ENCODE results near the gene KCTD8.
A peak's percentile ranks its signal among the peaks of the same experiment; 100 is the strongest.

KCTD8 gene

DNA sequence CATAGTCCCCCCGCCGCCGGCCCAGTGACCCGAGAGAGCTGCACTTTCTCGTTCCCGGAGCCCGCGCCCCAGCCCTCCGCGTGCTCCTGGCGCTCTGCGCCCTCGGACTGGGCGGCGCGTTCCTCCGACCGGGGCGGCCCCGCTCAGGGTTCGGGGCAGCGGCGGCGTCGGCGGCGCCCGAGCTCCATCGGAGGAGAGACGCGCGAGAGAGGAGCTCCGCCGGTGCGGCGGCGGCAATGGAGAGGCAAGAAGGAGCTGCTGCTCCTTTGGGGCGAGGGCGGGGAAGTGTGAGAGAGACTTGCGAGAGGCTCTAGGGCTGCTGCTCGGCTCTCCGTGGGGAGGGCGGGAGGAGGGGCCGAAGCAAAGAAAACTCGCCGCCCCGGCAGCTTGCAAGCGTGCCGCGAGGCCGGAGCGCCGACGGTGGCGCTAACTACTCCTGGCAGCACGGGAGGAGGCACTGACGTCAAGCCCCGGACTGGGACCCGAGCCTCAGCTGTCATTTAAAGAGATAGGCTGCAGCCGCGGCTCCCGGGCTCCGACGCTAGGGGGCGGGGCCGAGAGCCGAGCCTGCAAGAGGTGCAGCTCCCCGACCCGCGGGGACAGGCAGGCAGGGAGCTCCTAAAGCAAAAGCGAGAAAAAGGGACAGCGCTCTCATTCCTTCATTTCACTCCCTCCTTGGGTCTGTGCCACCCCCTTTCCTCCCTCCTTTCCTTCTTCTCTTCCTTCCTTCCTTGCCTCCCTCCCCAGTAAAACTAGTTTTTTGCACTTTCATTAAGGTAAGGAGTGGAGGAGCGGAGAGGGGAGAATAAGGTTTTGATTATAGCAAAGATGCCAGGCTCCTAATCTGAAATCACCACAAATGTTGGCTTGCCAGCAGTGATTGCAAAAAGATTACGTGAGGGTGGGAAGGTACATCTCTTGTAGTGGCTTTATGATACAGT, at the start of gene KCTD8:
Gene KCTD8, minus strand, starts transcription at position 289 of the 941 bp plus-strand sequence.
- H3K27ac ChIP-seq, result peak within 1 kb of the TSS; percentile 93
- TF ChIP-seq, protein P1, sequence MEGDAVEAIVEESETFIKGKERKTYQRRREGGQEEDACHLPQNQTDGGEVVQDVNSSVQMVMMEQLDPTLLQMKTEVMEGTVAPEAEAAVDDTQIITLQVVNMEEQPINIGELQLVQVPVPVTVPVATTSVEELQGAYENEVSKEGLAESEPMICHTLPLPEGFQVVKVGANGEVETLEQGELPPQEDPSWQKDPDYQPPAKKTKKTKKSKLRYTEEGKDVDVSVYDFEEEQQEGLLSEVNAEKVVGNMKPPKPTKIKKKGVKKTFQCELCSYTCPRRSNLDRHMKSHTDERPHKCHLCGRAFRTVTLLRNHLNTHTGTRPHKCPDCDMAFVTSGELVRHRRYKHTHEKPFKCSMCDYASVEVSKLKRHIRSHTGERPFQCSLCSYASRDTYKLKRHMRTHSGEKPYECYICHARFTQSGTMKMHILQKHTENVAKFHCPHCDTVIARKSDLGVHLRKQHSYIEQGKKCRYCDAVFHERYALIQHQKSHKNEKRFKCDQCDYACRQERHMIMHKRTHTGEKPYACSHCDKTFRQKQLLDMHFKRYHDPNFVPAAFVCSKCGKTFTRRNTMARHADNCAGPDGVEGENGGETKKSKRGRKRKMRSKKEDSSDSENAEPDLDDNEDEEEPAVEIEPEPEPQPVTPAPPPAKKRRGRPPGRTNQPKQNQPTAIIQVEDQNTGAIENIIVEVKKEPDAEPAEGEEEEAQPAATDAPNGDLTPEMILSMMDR (IDR thresholded peaks at IDR 0.05), result peak; percentile 94
- TF ChIP-seq ZFX (IDR thresholded peaks at IDR 0.05; ENCODE audit: borderline replicate concordance), result no peak

DNA sequence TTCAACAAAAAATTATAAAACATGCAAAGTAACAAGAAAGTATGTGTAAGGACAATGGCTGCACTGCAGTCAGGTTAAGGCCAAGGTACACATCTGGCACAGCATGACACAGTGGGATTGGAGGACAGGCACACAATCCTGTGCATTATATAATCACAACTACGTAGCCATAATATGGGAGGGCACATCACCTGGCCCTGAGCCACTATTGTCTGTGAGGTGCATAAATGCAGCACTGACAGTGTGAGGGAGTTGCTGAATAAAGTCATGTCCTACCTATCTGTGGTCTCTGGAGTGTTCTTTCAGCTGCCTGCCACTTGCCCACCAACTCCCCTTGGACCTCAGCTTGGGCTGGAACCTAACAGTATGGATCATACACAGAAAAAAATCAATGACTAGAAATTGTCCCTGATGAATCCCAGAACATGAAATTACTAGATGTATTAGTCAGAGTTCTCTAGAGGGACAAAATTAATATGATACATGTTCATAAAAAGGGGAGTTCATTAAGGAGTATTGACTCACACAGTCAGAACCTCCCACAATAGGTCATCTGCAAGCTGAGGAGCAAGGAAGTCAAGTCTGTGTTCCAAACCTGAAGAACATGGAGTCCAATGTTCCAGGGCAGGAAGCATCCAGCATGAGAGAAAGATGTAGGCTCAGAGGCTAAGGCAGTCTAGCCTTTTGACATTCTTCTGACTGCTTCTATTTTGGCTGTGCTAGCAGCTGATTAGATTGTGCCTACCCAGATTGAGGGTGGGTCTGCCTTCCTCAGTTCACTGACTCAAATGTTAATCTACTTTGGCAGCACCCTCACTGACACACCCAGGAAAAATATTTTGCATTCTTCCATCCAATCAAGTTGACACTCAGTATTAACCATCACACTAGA, 46.4 kb upstream of the KCTD8 start:
- no peak overlapping the region for H3K27ac ChIP-seq
- TF ChIP-seq ZFX (IDR thresholded peaks at IDR 0.05; ENCODE audit: borderline replicate concordance), result no peak

GRCh38 chr4:44493924-44494323, 45.3 kb upstream of the KCTD8 start:
- no peak overlapping the region for H3K27ac ChIP-seq
- TF ChIP-seq, protein P1 (IDR thresholded peaks at IDR 0.05), result peak; percentile 75
- no peak for TF ChIP-seq ZFX (IDR thresholded peaks at IDR 0.05; ENCODE audit: borderline replicate concordance)

GRCh38 chr4:44487341-44487740, 38.7 kb upstream of the KCTD8 start:
- no peak for TF ChIP-seq ZFX (IDR thresholded peaks at IDR 0.05; ENCODE audit: borderline replicate concordance)
- TF ChIP-seq, protein P1 (IDR thresholded peaks at IDR 0.05), result no peak

DNA sequence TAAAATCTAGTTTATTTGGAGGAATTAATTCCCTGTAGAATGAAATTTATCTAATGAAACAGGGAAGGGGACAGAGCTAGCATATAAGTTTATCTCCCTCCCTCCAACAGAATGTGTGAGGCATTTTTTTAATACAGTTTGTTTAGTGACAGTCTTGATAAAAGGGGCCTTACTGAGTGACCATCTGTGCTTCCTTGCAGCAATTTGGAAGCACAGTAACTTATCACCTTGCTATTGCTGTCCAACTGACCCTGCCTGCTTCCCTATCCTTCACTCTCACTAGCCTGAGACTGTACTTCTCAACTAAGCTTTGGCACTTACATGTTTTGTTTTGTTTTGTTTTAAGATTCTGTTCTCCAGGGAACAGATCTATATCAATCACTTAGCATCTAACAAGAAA, 31.1 kb upstream of the KCTD8 start:
- TF ChIP-seq, protein P1 (IDR thresholded peaks at IDR 0.05), result no peak
- no peak for TF ChIP-seq ZFX (IDR thresholded peaks at IDR 0.05; ENCODE audit: borderline replicate concordance)
- H3K27ac ChIP-seq, result no peak overlapping the region

More at GRCh38 chr4:44487341-44487740, 38.7 kb upstream of the KCTD8 start:
- H3K27ac ChIP-seq, result no peak overlapping the region

DNA sequence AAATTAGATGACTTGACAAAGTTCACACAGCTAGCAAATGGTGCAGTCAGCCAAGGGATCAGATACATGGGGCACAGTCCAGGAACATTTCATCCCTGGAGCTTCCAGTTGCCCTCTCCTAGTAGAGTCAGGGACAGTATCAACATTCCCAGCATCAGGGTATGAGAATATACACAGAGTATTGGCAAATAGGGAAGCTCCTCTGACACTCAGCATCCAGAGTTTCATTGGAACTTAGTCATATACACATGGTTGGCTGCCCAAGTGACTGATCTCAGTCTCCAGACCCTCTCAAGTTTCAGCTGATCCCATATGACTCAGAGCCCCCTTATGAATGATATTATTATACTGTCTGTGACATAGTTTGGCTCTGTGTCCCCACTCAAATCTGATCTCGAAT, 13.7 kb upstream of the KCTD8 start:
- H3K27ac ChIP-seq, result no peak overlapping the region
- TF ChIP-seq, protein P1 (IDR thresholded peaks at IDR 0.05), result no peak
- TF ChIP-seq ZFX (IDR thresholded peaks at IDR 0.05; ENCODE audit: borderline replicate concordance), result no peak
